Measurements from ENCODE around the gene FAM177A1. TPM values are rescaled to one million over a fixed set of nuclear protein-coding genes. Genes with fewer than 3 reads are reported as not detected.

FAM177A1 gene
- total RNA-seq, 4 donors from 2014 or later = 35.4 to 166 (median 120) TPM

GRCh38 chr14:35116242-35116641, 70.2 kb downstream of the FAM177A1 start:
- Histone ChIP-seq H3K27me3 (no peaks in the 10 kb centered on the region), H3K4me3 (no peak overlapping the region), H3K27ac (no peak overlapping the region), H3K36me3 (peaks cover 0 to 46% (median 6%) of the 10 kb centered on the region in 4 donors), H3K9me3 (no peaks in the 10 kb centered on the region), H3K4me1 (peaks cover 5 to 24% (median 8%) of the 10 kb centered on the region in 4 donors)
- TF ChIP-seq POLR2A (IDR thresholded peaks at IDR 0.05) = no peak
- no peak for TF ChIP-seq POLR2AphosphoS5 (IDR thresholded peaks at IDR 0.05)
- no peak for TF ChIP-seq CTCF (IDR thresholded peaks at IDR 0.05)
- TF ChIP-seq EP300 (IDR thresholded peaks at IDR 0.05; ENCODE audit: low read depth) = no peak
- in situ Hi-C loops (cut with MboI; ENCODE audit: low pct_ligation_motif_present in 1 of 4, low pct_unique_long_range_greater_than_20kb in 1 of 4, low sequenced_read_pairs in 3 of 4) = loop anchor here in 1 of 4 donors (25.0 kb wide), 1 partner anchor 296 kb away; the partner anchor contains the start of gene NFKBIA
- WGBS, 2 donors (ENCODE audit: low coverage in 1 of 2) = 94 to 96% methylated on average over 4 of the region's 4 CpGs
- intact Hi-C loops (cut with DNase I; ENCODE audit: low total_unique reads) = no loop called here
- DNase-seq = no peak

GRCh38 chr14:35117112-35117511, 71.0 kb downstream of the FAM177A1 start:
- H3K27ac ChIP-seq = no peak overlapping the region
- no peak for TF ChIP-seq CTCF (IDR thresholded peaks at IDR 0.05)
- TF ChIP-seq POLR2A (IDR thresholded peaks at IDR 0.05) = no peak
- TF ChIP-seq POLR2AphosphoS5 (IDR thresholded peaks at IDR 0.05) = no peak
- no peak for TF ChIP-seq EP300 (IDR thresholded peaks at IDR 0.05; ENCODE audit: low read depth)
- H3K4me3 ChIP-seq = no peak overlapping the region
- in situ Hi-C loops (cut with MboI; ENCODE audit: low pct_ligation_motif_present in 1 of 4, low pct_unique_long_range_greater_than_20kb in 1 of 4, low sequenced_read_pairs in 3 of 4) = loop anchor here in 1 of 4 donors (25.0 kb wide), 1 partner anchor 295 kb away; the partner anchor contains the start of gene NFKBIA
- H3K27me3 ChIP-seq = no peaks in the 10 kb centered on the region
- peaks cover 5 to 24% (median 8%) of the 10 kb centered on the region in 4 donors for H3K4me1 ChIP-seq
- intact Hi-C loops (cut with DNase I; ENCODE audit: low total_unique reads) = no loop called here
- no peaks in the 10 kb centered on the region for H3K9me3 ChIP-seq
- H3K36me3 ChIP-seq = peaks cover 0 to 37% (median 3%) of the 10 kb centered on the region in 4 donors
- no peak for DNase-seq
- WGBS, 2 donors (ENCODE audit: low coverage in 1 of 2) = 89 to 100% methylated on average over 2 of the region's 2 CpGs

- Histone ChIP-seq H3K9me3 (no peaks in the 10 kb centered on the region), H3K27me3 (no peaks in the 10 kb centered on the region), H3K4me3 (peak overlapping the region; percentile 58 to 96 (median 61)), H3K27ac (peak overlapping the region; percentile 92 to 99 (median 96)), H3K4me1 (peaks cover 5 to 51% (median 28%) of the 10 kb centered on the region in 4 donors), H3K36me3 (peaks cover 0 to 3% (median 0%) of the 10 kb centered on the region in 4 donors)
- in situ Hi-C loops (cut with MboI; ENCODE audit: low pct_ligation_motif_present in 1 of 4, low pct_unique_long_range_greater_than_20kb in 1 of 4, low sequenced_read_pairs in 3 of 4) (loop anchor here in 2 of 4 donors (10.0 to 25.0 kb wide), 2 partner anchors 246 to 291 kb away; partner anchors contain the start of genes BAZ1A (in 1 of the 2) and NFKBIA (in 1 of the 2)), intact Hi-C loops (cut with DNase I; ENCODE audit: low total_unique reads) (no loop called here)
- DNase-seq = peak; percentile 22
- no peak for TF ChIP-seq CTCF (IDR thresholded peaks at IDR 0.05)
- no peak for TF ChIP-seq EP300 (IDR thresholded peaks at IDR 0.05; ENCODE audit: low read depth)
- peak; percentile 65 for TF ChIP-seq POLR2A (IDR thresholded peaks at IDR 0.05)
- peak in 1 of 3 donors; percentile 40 for TF ChIP-seq POLR2AphosphoS5 (IDR thresholded peaks at IDR 0.05)
- 0 to 14% methylated on average over 10 to 34 of the region's 34 CpGs for WGBS, 2 donors (ENCODE audit: low coverage in 1 of 2)
Observed at GRCh38 chr14:35121026-35121886, 75.2 kb downstream of the FAM177A1 start.

All from transverse colon (tissue), 4 donors.